Bone marrow (tissue), 2 donors: Measurements from ENCODE around the gene LTV1.
"Not testable (repeated sequence)": the region's sequence is repeated elsewhere in the genome, so short reads cannot be mapped to it uniquely, and the experiment has no call there.

Source experiments
- DNase-seq, 2 donors: peaks; one replicate each; lab custom pipeline; 2025; lab: John Stamatoyannopoulos, UW

The LTV1 gene

GRCh38 chr6:143842461-143842901 is 657 bp upstream of the LTV1 start:
- no peak for DNase-seq

- peak in 1 of 2 donors; percentile 47 for DNase-seq
Observed at GRCh38 chr6:143843677-143843999, 500 bp downstream of the LTV1 start.

GRCh38 chr6:143844006-143844405 is 868 bp downstream of the LTV1 start:
- DNase-seq = no peak

GRCh38 chr6:143845033-143845432 is 1.9 kb downstream of the LTV1 start:
- no peak for DNase-seq

GRCh38 chr6:143851706-143852105 is 8.6 kb downstream of the LTV1 start:
- not testable (repeated sequence) for DNase-seq

- not testable (repeated sequence) for DNase-seq
Observed at GRCh38 chr6:143855057-143855456, 11.9 kb downstream of the LTV1 start.

- not testable (repeated sequence) for DNase-seq
Observed at GRCh38 chr6:143856762-143857161, 13.6 kb downstream of the LTV1 start.

- DNase-seq = no peak
Observed at GRCh38 chr6:143857651-143858050, 14.5 kb downstream of the LTV1 start.

GRCh38 chr6:143859891-143860660 is 16.9 kb downstream of the LTV1 start:
- no peak for DNase-seq

GRCh38 chr6:143863771-143864170 is 20.6 kb downstream of the LTV1 start:
- DNase-seq = no peak

GRCh38 chr6:143864234-143864633 is 21.1 kb downstream of the LTV1 start, which contains the start of gene ZC2HC1B:
Gene ZC2HC1B (plus strand): TSS chr6:143864474. CDS start chr6:143864540, 66 bp downstream.
- no peak for DNase-seq

- no peak for DNase-seq
Observed at GRCh38 chr6:143867236-143867635, 24.1 kb downstream of the LTV1 start.

GRCh38 chr6:143868808-143869207 is 25.7 kb downstream of the LTV1 start:
- not testable (repeated sequence) for DNase-seq

- not testable (repeated sequence) for DNase-seq
Observed at GRCh38 chr6:143871202-143871730, 28.1 kb downstream of the LTV1 start.

GRCh38 chr6:143872201-143872600 is 29.1 kb downstream of the LTV1 start:
- DNase-seq = peak in 1 of 2 donors; percentile 48

- not testable (repeated sequence) for DNase-seq
Observed at GRCh38 chr6:143873600-143873999, 30.5 kb downstream of the LTV1 start.

GRCh38 chr6:143874503-143874902 is 31.4 kb downstream of the LTV1 start:
- DNase-seq = not testable (repeated sequence)

- no peak for DNase-seq
Observed at GRCh38 chr6:143877584-143878271, 34.6 kb downstream of the LTV1 start.

- DNase-seq = no peak
Observed at GRCh38 chr6:143878272-143878760, 35.2 kb downstream of the LTV1 start.

GRCh38 chr6:143880412-143880811 is 37.3 kb downstream of the LTV1 start:
- DNase-seq = no peak

GRCh38 chr6:143882401-143882930 is 39.3 kb downstream of the LTV1 start:
- peak in 1 of 2 donors; percentile 39 for DNase-seq

- DNase-seq = no peak
Observed at GRCh38 chr6:143884216-143884900, 41.2 kb downstream of the LTV1 start.
